Inferior parietal cortex (tissue), 1 donor: ENCODE data around the gene NDUFA5.
A peak's percentile ranks its signal among the peaks of the same experiment; 100 is the strongest.

ENCODE experiments used
- DNase-seq: peaks from one replicate; pipeline ENCODE4 v3.0.0-alpha.2; 2016; ENCODE audit errors: extremely low spot score

Gene NDUFA5

DNA sequence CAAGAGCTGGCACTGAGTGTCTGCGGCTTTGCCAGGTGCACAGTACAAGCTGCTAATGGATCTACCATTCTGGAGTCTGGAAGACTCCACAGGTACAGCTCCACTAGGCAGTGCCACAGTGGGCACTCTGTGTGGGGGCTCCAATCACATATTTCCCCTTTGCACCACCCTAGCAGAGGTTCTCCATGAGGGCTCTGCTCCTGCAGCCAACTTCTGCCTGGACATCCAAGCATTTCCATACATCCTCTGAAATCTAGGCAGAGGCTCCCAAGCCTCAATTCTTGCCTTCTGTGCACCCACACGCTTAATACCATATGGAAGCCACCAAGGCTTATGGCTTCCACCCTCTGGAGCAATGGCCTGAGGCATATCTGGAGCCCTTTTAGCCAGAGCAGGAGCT lies 52.4 kb downstream of the NDUFA5 start:
- DNase-seq: no peak

DNA sequence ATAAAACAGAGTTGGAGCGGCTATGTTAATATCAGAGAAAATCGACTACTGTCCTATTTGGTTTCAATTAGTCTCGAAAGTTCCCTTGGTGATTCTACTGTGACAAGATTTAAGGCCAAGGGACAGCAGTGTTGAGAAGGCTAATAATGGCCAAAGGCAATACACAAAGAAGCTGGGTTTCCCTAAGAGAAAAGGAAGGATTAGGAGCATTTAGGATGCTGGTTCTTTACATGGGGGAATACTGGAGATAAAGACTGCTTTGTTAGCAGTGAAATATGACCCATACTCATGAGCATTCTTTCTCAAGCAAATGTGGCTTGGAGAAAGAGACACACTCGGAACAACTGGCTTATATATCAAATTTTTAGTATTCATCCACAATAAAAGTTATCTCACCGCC lies 55.4 kb downstream of the NDUFA5 start:
- DNase-seq: no peak

DNA sequence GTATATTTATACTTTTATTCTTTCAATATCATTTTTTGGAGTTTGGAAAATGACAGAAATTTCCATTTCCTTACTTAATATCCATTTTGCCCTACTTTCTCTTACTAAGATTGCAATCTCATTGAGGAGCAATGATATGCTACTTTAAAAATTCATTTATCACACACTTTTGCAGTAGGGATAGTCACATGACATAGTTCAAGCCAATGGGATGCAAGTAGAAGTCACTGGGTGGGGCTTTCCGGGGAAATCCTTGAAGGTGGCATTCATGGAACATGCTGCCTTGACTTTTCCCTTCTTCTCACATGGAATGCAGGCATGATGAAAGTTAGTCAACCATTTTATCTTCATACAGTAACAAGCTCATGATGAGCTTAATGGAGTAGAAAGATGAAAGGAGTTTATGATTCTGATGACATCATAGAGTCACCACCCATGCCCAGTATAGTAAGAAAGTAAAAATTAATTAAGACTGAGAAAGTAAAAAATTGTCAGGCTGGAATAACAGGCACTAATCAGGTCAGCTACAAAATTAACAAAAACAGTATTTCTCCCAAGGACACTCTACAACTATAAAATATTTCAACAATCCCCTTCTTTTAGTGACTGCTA lies 56.6 kb downstream of the NDUFA5 start:
- DNase-seq: no peak

DNA sequence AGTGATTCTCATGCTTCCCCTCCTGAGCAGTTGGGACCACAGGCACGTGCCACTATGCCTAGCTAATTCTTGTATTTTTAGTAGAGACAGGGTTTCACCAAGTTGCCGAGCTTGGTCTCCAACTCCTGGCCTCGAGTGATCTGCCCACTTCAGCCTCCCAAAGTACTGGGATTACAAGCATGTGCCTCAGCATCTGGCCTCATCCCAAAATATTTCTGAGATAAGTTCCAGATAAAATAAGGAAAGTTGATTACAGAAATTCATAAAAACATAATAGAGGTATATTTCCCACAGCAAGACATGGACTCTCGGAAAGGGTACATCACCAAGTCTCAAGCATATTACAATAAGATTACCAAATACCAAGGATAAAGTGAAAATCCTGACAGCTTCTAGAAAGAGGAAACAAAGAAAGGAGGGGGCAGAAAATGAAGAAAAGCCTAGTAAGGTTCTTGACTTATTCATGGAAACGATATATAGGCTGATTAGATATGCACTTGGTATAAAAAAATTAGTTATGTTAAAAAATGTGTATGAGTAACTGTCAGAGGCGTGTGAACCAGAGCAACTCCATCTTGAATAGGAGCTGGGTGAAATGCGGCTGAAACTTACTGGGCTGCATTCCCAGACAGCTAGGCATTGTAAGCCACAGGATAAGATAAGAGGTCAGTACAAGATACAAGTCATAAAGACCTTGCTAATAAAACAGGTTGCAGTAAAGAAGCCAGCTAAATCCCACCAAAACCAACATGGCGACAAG lies 58.2 kb downstream of the NDUFA5 start:
- DNase-seq: no peak

DNA sequence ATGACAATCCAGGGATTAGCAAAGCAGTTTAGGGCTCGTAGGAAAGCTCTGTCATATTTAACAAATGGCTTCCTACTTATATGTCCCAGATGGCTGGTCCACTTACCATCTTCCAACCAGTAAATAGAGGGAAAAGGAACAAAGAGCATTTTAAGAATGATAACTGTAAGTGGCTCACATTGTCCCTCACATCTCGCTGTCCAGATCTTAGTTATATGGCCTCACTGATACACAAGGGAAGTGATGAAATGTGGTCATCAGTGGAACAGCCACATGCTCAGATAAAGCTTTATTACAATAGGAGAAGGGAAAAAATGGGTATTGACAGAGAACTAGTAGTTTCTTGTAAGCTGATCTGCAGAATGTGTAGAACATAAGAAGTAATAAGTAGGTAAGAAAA lies 59.0 kb downstream of the NDUFA5 start:
- DNase-seq: no peak

DNA sequence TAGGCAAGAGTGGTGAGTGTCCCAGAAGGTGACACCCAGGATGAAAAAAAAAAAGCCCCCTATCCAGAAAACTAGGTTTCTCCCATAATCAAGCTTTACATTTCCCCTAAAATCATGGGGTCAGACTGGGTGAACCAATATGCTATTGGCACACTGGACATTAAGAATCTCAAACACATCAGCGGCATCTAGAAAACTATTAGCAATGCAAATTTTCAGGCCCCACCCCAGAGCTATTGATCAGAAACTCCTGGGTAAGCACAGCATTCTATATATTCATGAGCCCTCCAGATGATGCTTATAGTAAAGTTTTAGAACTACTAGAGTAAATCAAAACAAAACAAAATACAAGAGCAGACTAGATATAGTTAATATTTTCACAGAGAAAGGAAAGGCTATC lies 59.6 kb downstream of the NDUFA5 start:
- no peak for DNase-seq

DNA sequence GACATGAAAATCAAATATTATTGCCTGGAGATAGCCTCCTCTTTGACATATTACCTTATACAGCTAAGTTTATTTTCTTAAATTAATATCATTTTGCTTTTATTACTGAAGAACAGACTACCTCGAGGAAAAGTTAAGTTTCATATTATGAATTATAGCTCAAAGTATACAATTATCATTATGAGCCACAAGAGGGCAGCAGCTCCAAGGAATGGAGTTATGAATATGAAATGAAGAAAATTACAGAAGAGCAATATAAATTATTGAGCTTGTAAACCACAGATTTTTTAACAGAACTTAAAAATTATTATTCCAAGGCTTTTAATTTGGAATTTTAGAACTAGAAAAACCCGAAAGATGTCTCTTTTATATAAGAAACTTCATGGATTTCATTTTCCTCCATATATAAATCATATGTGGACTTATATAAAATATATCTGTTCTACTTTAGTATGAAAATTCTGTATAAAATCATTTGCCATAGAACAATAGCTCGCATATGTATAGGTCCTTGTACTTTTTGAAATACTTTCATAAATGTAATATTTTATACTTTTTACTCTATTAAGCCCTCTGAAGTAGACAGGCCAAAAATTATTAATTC lies 63.3 kb downstream of the NDUFA5 start:
- peak; percentile 80 for DNase-seq

GRCh38 chr7:123492485-123492884 lies 65.1 kb downstream of the NDUFA5 start:
- DNase-seq: no peak
